Esophagus squamous epithelium (tissue), 5 donors: Measurements from ENCODE around the gene EIF3F. TPM values are rescaled to one million over a fixed set of nuclear protein-coding genes. Genes with fewer than 3 reads are reported as not detected.
"Not testable (repeated sequence)": the region's sequence is repeated elsewhere in the genome, so short reads cannot be mapped to it uniquely, and the experiment has no call there.

Experiments
- DNase-seq: peaks from one replicate; lab custom pipeline; 2025; lab: John Stamatoyannopoulos, UW
- H3K27ac ChIP-seq, 4 donors: fragments of 200-600 bp; sonication (generic); one replicate each; pipeline ENCODE4 v1.5.1; 2016 to 2019; ENCODE audit warnings: mild to moderate bottlenecking in 1 of 4
- H3K27me3 ChIP-seq, 4 donors: fragments of 200-600 bp; sonication (generic); 1 replicate in 3 of 4; 2 replicates in 1 of 4; pipeline versions ENCODE4 v1.5.1 to v1.6.0; 2017 to 2021; ENCODE audit warnings: antibody characterized with exemption in 1 of 4
- H3K36me3 ChIP-seq, 3 donors: fragments of 200-600 bp; sonication (generic); one replicate each; pipeline ENCODE4 v1.5.1; 2016 to 2019
- H3K4me1 ChIP-seq, 3 donors: fragments of 200-600 bp; sonication (generic); one replicate each; pipeline ENCODE4 v1.5.1; 2017 to 2019
- H3K4me3 ChIP-seq, 4 donors: fragments of 200-600 bp; sonication (generic); 1 replicate in 3 of 4; 2 replicates in 1 of 4; pipeline ENCODE4 v1.5.1; 2016 to 2019; ENCODE audit warnings: mild to moderate bottlenecking in 2 of 4, moderate library complexity in 1 of 4
- H3K9me3 ChIP-seq, 3 donors: fragments of 200-600 bp; sonication (generic); one replicate each; pipeline ENCODE4 v1.5.1; 2016 to 2019
- POLR2A ChIP-seq, 4 donors: fragments of 450-650 bp; IDR thresholded peaks; one replicate each; pipeline ENCODE4 v1.6.1; 2017; ENCODE audit warnings: antibody characterized with exemption in 4 of 4, mild to moderate bottlenecking in 4 of 4, moderate library complexity in 3 of 4
- WGBS, 2 donors: methylation state at CpG; one replicate each; pipeline ENCODE4 v1.1.5; 2018; 5-methylcytosine and 5-hydroxymethylcytosine counted together
- intact Hi-C: fragments of 100-400 bp; cut with DNase I; formaldehyde crosslinking; loops from one replicate; pipeline ENCODE4 v1.15.0; 2022
- total RNA-seq, 4 donors: library from RNA; depleted of rRNA; stranded (reverse); fragments of >200 nt; gene quantifications; one replicate each; pipeline ENCODE4 v1.1.0, GENCODE V29; 2016
- TF ChIP-seq, protein P1 (sequence below), 6 experiments: fragments of 450-650 bp in 4 of 6; fragments of 200-600 bp in 2 of 6; sonication (generic) in 2 of 6; IDR thresholded peaks; one replicate each; pipeline ENCODE4 v1.5.1; 2016 to 2019; ENCODE audit warnings: antibody characterized with exemption in 6 of 6, mild to moderate bottlenecking in 4 of 6, moderate library complexity in 4 of 6
- donor health status: DM: yes; HTN: yes; CAD: no.

EIF3F gene
- total RNA-seq, 4 donors from 2014 or later = 156 to 237 (median 204) TPM

DNA sequence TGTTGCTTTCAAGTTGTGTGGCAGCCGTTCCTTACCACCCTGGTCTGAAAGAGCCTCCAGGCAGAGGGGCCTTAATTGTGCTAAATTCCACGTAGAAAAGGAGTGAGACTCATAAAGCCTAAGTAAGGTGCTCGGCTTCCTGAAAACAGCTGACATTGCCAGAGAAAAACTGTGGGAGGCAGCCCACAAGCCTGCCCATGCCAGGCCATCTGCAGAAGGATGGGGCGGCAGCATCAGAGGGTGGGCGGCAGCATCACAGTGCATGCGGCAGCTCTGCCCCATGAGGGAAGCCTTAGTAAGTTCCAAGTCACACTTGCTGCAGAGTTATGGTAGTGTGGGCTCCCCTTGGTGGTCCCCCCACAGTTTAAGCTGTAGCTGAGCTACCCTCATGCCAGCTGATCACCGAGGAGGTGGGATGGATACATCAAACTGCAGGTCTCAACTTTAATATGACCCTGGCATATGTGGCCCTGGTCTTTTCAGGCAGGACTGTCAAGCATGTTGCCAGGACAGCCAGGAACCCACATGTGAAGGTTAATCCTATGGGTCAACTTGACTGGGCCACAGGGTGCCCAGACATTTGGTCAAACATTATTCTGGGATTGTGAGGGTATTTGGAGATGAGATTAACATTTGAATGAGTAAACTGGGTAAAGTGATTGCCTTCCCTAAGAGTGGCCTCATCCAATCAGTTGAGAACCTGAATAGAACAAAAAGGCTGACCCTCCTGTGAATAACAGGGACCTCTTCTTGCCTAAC, 3.1 kb upstream of the EIF3F start:
- intact Hi-C loops = loop anchor here (5.0 kb wide), 1 partner anchor 92 kb away; no protein-coding TSS in a partner anchor

DNA sequence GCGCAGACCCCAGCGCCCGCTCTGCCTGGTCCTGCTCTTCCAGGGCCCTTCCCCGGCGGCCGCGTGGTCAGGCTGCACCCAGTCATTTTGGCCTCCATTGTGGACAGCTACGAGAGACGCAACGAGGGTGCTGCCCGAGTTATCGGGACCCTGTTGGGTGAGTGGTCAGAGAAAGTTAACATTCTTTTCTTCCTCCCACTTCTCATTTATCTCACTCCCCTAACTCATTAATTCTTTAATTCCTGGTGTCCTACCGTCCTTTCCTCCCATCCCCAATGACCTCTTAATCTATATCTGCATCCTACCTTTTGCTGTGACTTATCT, 385 bp downstream of the EIF3F start:
- 1 to 2% methylated on average over 12 of the region's 13 CpGs for WGBS, 2 donors
- H3K27ac ChIP-seq = peak overlapping the region; percentile 79 to 85 (median 82)

More for the DNA sequence above, 3.1 kb upstream of the EIF3F start:
- 54 to 68% methylated on average over 5 of the region's 7 CpGs for WGBS, 2 donors
- H3K36me3 ChIP-seq = peaks cover 0 to 4% (median 0%) of the 10 kb centered on the region in 3 donors
- H3K27ac ChIP-seq = no peak overlapping the region
- H3K4me3 ChIP-seq = no peak overlapping the region
- H3K4me1 ChIP-seq = peaks cover 7 to 22% (median 13%) of the 10 kb centered on the region in 3 donors
- no peaks in the 10 kb centered on the region for H3K9me3 ChIP-seq
- no peak for TF ChIP-seq POLR2A (IDR thresholded peaks at IDR 0.05)
- TF ChIP-seq, protein P1, sequence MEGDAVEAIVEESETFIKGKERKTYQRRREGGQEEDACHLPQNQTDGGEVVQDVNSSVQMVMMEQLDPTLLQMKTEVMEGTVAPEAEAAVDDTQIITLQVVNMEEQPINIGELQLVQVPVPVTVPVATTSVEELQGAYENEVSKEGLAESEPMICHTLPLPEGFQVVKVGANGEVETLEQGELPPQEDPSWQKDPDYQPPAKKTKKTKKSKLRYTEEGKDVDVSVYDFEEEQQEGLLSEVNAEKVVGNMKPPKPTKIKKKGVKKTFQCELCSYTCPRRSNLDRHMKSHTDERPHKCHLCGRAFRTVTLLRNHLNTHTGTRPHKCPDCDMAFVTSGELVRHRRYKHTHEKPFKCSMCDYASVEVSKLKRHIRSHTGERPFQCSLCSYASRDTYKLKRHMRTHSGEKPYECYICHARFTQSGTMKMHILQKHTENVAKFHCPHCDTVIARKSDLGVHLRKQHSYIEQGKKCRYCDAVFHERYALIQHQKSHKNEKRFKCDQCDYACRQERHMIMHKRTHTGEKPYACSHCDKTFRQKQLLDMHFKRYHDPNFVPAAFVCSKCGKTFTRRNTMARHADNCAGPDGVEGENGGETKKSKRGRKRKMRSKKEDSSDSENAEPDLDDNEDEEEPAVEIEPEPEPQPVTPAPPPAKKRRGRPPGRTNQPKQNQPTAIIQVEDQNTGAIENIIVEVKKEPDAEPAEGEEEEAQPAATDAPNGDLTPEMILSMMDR (IDR thresholded peaks at IDR 0.05) = no peak
- no peak for DNase-seq
- no peaks in the 10 kb centered on the region for H3K27me3 ChIP-seq

DNA sequence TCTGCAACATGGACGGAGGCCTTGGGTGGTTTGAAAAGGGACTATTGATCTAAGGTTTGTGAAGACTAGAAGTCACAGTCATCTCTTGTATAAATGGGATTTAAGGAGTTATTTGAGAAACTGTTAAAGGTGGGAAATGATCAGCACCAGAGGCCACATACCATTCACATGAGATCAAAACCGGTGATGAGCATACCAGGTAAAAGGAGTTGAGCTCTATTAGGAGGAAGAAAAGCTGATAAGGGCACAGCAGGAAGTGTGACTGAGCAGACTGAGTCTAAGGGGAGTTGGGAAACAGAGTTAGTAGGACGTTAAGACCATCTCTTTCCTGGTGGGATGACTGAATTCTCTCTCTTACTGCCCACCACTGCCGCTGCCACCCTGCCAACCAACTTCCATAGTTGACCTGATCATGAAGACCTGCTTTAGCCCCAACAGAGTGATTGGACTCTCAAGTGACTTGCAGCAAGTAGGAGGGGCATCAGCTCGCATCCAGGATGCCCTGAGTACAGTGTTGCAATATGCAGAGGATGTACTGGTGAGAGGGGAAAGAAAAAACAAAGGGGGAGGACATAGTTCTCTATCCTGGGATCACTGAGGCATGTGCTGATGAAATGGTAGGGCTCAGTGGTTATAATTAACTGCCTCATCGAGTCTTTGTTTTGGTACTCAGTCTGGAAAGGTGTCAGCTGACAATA, 7.6 kb downstream of the EIF3F start:
- peaks cover 20 to 95% (median 46%) of the 10 kb centered on the region in 3 donors for H3K36me3 ChIP-seq
- TF ChIP-seq, protein P1 (IDR thresholded peaks at IDR 0.05) = no peak
- no peak for TF ChIP-seq POLR2A (IDR thresholded peaks at IDR 0.05)
- intact Hi-C loops = no loop called here
- WGBS, 2 donors = 79 to 89% methylated on average over 5 to 6 of the region's 6 CpGs
- no peak overlapping the region for H3K27ac ChIP-seq
- H3K4me1 ChIP-seq = peaks cover 0 to 4% (median 0%) of the 10 kb centered on the region in 3 donors
- H3K9me3 ChIP-seq = no peaks in the 10 kb centered on the region
- H3K4me3 ChIP-seq = no peak overlapping the region
- H3K27me3 ChIP-seq = no peaks in the 10 kb centered on the region
- DNase-seq = no peak

More for the DNA sequence above, 385 bp downstream of the EIF3F start:
- H3K36me3 ChIP-seq = peaks cover 0 to 34% (median 0%) of the 10 kb centered on the region in 3 donors
- H3K9me3 ChIP-seq, H3K27me3 ChIP-seq, DNase-seq, intact Hi-C loops: not testable (repeated sequence)
- H3K4me3 ChIP-seq = peak overlapping the region; percentile 71 to 84 (median 78)
- peaks cover 7 to 33% (median 17%) of the 10 kb centered on the region in 3 donors for H3K4me1 ChIP-seq

DNA sequence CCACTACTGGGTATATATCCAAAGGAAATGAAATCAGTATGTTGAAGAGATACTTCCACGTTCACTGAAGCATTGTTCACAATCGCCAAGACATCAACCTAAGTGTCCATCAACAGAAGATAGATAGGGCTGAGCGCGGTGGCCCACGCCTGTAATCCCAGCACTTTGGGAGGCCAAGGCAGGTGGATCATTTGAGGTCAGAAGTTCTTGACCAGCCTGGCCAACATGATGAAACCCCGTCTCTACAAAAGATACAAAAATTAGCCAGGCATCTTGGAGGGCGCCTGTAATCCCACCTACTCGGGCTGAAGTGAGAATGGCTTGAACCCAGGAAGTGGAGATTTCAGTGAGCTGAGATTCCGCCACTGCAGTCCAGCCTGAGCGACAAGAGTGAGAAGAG, 12.7 kb downstream of the EIF3F start:
- H3K27ac ChIP-seq = no peak overlapping the region
- no peaks in the 10 kb centered on the region for H3K27me3 ChIP-seq
- WGBS, 2 donors = 88 to 97% methylated on average over 10 of the region's 10 CpGs
- H3K4me3 ChIP-seq = no peak overlapping the region
- TF ChIP-seq POLR2A (IDR thresholded peaks at IDR 0.05) = no peak
- TF ChIP-seq, protein P1 (IDR thresholded peaks at IDR 0.05) = no peak
- H3K4me1 ChIP-seq = no peaks in the 10 kb centered on the region
- intact Hi-C loops = no loop called here
- no peaks in the 10 kb centered on the region for H3K9me3 ChIP-seq
- H3K36me3 ChIP-seq = peaks cover 13 to 56% (median 29%) of the 10 kb centered on the region in 3 donors
- DNase-seq = no peak

DNA sequence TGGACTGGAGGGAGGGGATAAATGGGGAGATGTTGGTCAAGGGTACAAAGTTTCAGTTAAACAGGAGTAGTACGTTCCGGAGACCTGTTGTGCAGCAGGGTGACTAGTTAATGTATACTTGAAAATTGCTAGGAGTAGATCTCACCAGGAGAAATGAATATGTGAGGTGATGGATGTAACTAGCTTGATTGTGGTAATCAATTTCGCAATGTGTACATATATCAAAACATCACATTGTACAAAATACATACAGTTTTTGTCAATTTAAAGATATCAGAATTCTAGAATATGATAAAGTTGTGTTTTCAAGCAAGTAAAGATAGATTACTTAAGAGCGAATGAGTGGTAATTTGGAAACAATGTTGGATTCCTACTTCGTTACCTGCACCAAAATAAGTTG, 13.3 kb downstream of the EIF3F start:
- TF ChIP-seq POLR2A (IDR thresholded peaks at IDR 0.05) = no peak
- TF ChIP-seq, protein P1 (IDR thresholded peaks at IDR 0.05) = no peak
- no peak overlapping the region for H3K4me3 ChIP-seq
- H3K27ac ChIP-seq = no peak overlapping the region
- H3K9me3 ChIP-seq = no peaks in the 10 kb centered on the region
- intact Hi-C loops = no loop called here
- no peaks in the 10 kb centered on the region for H3K27me3 ChIP-seq
- H3K36me3 ChIP-seq = peaks cover 10 to 50% (median 23%) of the 10 kb centered on the region in 3 donors
- 78 to 83% methylated on average over 5 of the region's 5 CpGs for WGBS, 2 donors
- H3K4me1 ChIP-seq = no peaks in the 10 kb centered on the region
- no peak for DNase-seq
